GM23338 (cell line): Measurements from ENCODE around the gene ANGPT4. TPM values are rescaled to one million over a fixed set of nuclear protein-coding genes. Genes with fewer than 3 reads are reported as not detected.

ENCODE experiments used
- ATAC-seq: fragments of 200-7000 bp; cut with Tn5 transposase; 3 replicates; pipeline ENCODE4 v1.9.1; 2020
- DNase-seq: peaks from one replicate; pipeline ENCODE4 v3.0.0-alpha.2; 2015; ENCODE audit warnings: low spot score
- H2AFZ ChIP-seq: fragments of 200-600 bp; sonication (generic); 2 replicates; pipeline ENCODE4 v1.8.0; 2016; ENCODE audit warnings: antibody characterized with exemption, mild to moderate bottlenecking, moderate library complexity
- H3F3A ChIP-seq: fragments of 200-600 bp; sonication (generic); replicated peaks from 2 replicates; pipeline ENCODE4 v1.8.0; 2017; ENCODE audit warnings: antibody characterized with exemption, mixed run types, low read depth
- H3K27ac ChIP-seq: fragments of 200-600 bp; sonication (generic); 2 replicates; pipeline ENCODE4 v1.6.1; 2016; ENCODE audit warnings: low read depth
- H3K27me3 ChIP-seq: fragments of 200-600 bp; sonication (generic); 2 replicates; pipeline ENCODE4 v1.8.0; 2016; ENCODE audit warnings: mild to moderate bottlenecking, mixed run types, moderate library complexity; ENCODE audit not compliant: insufficient read depth
- H3K36me3 ChIP-seq: fragments of 200-600 bp; sonication (generic); 2 replicates; pipeline ENCODE4 v1.8.0; 2016; ENCODE audit warnings: mild to moderate bottlenecking; ENCODE audit not compliant: insufficient read depth
- H3K4me1 ChIP-seq: fragments of 200-600 bp; sonication (generic); 2 replicates; pipeline ENCODE4 v1.8.0; 2016; ENCODE audit warnings: mild to moderate bottlenecking, moderate library complexity; ENCODE audit not compliant: insufficient read depth
- H3K4me2 ChIP-seq: fragments of 200-600 bp; sonication (generic); 2 replicates; pipeline ENCODE4 v1.7.1; 2017; ENCODE audit warnings: mixed run types
- H3K4me3 ChIP-seq: fragments of 200-600 bp; sonication (generic); 2 replicates; pipeline ENCODE4 v1.6.1; 2016; ENCODE audit warnings: mixed run types
- H3K79me2 ChIP-seq: fragments of 200-600 bp; sonication (generic); replicated peaks from 2 replicates; pipeline ENCODE4 v1.8.0; 2017; ENCODE audit warnings: mild to moderate bottlenecking; ENCODE audit not compliant: insufficient read depth
- H3K9me2 ChIP-seq: fragments of 200-600 bp; sonication (generic); 2 replicates; pipeline ENCODE4 v1.8.0; 2017; ENCODE audit not compliant: insufficient read depth
- H4K20me1 ChIP-seq: fragments of 200-600 bp; sonication (generic); replicated peaks from 2 replicates; pipeline ENCODE4 v1.8.0; 2017; ENCODE audit warnings: mild to moderate bottlenecking; ENCODE audit not compliant: insufficient read depth
- H3K27ac Mint-ChIP-seq: 2 replicates; pipeline ENCODE4 v1.8.0; 2020; ENCODE audit warnings: inconsistent platforms, mild to moderate bottlenecking, moderate library complexity, mixed read lengths
- H3K27me3 Mint-ChIP-seq: 3 replicates; pipeline ENCODE4 v1.8.0; 2022; ENCODE audit warnings: low read depth, mild to moderate bottlenecking, moderate library complexity, mixed read lengths, inconsistent platforms; ENCODE audit not compliant: insufficient read depth, poor library complexity
- H3K36me3 Mint-ChIP-seq: 3 replicates; pipeline ENCODE4 v1.8.0; 2021; ENCODE audit warnings: low read depth, mild to moderate bottlenecking, inconsistent platforms, moderate library complexity, mixed read lengths
- H3K4me1 Mint-ChIP-seq: 3 replicates; pipeline ENCODE4 v1.8.0; 2020; ENCODE audit warnings: mild to moderate bottlenecking, inconsistent platforms, mixed read lengths
- H3K4me3 Mint-ChIP-seq: 3 replicates; pipeline ENCODE4 v1.8.0; 2021; ENCODE audit warnings: moderate library complexity, mild to moderate bottlenecking, inconsistent platforms, mixed read lengths
- H3K9me3 Mint-ChIP-seq: 3 replicates; pipeline ENCODE4 v1.8.0; 2020; ENCODE audit warnings: moderate library complexity, mild to moderate bottlenecking, inconsistent platforms, mixed read lengths
- CREB1 ChIP-seq: fragments of 250-450 bp; sonication (Bioruptor Pico); IDR thresholded peaks from 2 replicates; pipeline ENCODE4 v1.5.0; 2020; ENCODE audit warnings: low read depth, mild to moderate bottlenecking, moderate library complexity
- CTCF ChIP-seq, 2 experiments: fragments of 200-600 bp in 1 of 2; sonication (generic) in 1 of 2; conservative IDR thresholded peaks; 2 replicates each; pipeline versions ENCODE4 v1.5.1 to v1.6.1; 2016 to 2017; ENCODE audit warnings: antibody characterized with exemption in 2 of 2, low read depth in 2 of 2, mild to moderate bottlenecking in 2 of 2, moderate library complexity in 1 of 2
- ETS1 ChIP-seq: IDR thresholded peaks from 2 replicates; pipeline ENCODE4 v1.6.1; 2016; ENCODE audit warnings: antibody characterized with exemption
- EZH2 ChIP-seq: fragments of 200-600 bp; sonication (generic); IDR thresholded peaks from one replicate; pipeline ENCODE4 v1.8.0; 2017; ENCODE audit warnings: antibody characterized with exemption, mild to moderate bottlenecking, low read depth; ENCODE audit not compliant: unreplicated experiment
- EZH2phosphoT487 ChIP-seq: fragments of 200-600 bp; sonication (generic); IDR thresholded peaks from one replicate; pipeline ENCODE4 v1.8.1; 2018; ENCODE audit warnings: antibody characterized with exemption; ENCODE audit not compliant: unreplicated experiment
- JUNB ChIP-seq: IDR thresholded peaks from one replicate; pipeline ENCODE4 v1.6.1; 2016; ENCODE audit warnings: antibody characterized with exemption; ENCODE audit not compliant: unreplicated experiment
- NANOG ChIP-seq: IDR thresholded peaks from 2 replicates; pipeline ENCODE4 v1.6.1; 2016; ENCODE audit warnings: antibody characterized with exemption, borderline replicate concordance
- POLR2AphosphoS5 ChIP-seq: IDR thresholded peaks from 2 replicates; pipeline ENCODE4 v1.6.1; 2016; ENCODE audit warnings: antibody characterized with exemption, low read depth
- REST ChIP-seq: IDR thresholded peaks from one replicate; pipeline ENCODE4 v1.6.1; 2018; ENCODE audit warnings: antibody characterized with exemption; ENCODE audit not compliant: unreplicated experiment
- STAT1 ChIP-seq: IDR thresholded peaks from one replicate; pipeline ENCODE4 v1.6.1; 2016; ENCODE audit warnings: antibody characterized with exemption; ENCODE audit not compliant: unreplicated experiment
- ZNF114 ChIP-seq: fragments of 250-450 bp; sonication (Bioruptor Pico); IDR thresholded peaks from 2 replicates; pipeline ENCODE4 v1.5.0; 2020; ENCODE audit warnings: mild to moderate bottlenecking, moderate library complexity
- ZNF331 ChIP-seq: fragments of 250-450 bp; sonication (Bioruptor Pico); IDR thresholded peaks from 2 replicates; pipeline ENCODE4 v1.5.0; 2020; ENCODE audit warnings: low read depth, mild to moderate bottlenecking, moderate library complexity
- ZNF462 ChIP-seq: fragments of 250-450 bp; sonication (Bioruptor Pico); IDR thresholded peaks from 2 replicates; pipeline ENCODE4 v1.5.0; 2020; ENCODE audit warnings: mild to moderate bottlenecking, moderate library complexity
- polyA plus RNA-seq: library from polyadenylated mRNA; unstranded; fragments of >200 nt; fragmentation: Nextera tagmentation; extraction: Ambion mirVana; gene quantifications from 2 replicates; pipeline ENCODE4 v1.2.1, GENCODE V29; 2016
- total RNA-seq: library from RNA; depleted of rRNA; stranded (reverse); fragments of >200 nt; shearing (Covaris generic); gene quantifications from 2 replicates; pipeline ENCODE4 v1.2.3, GENCODE V29; 2014

The ANGPT4 gene
- total and polyA plus RNA-seq, 2 experiments from 2014 or later: 0.17 TPM; not detected in 1

GRCh38 chr20:889106-889505 is 27.0 kb downstream of the ANGPT4 start:
- Mint-ChIP-seq H3K27me3 (peaks cover 20% of the 10 kb centered on the region), H3K4me1 (peaks cover 14% of the 10 kb centered on the region), H3K9me3 (no peaks in the 10 kb centered on the region), H3K27ac (no peak overlapping the region), H3K36me3 (no peaks in the 10 kb centered on the region), H3K4me3 (no peak overlapping the region)
- no peak overlapping the region for H3K4me3 ChIP-seq
- no peaks in the 10 kb centered on the region for H3K9me2 ChIP-seq
- H3K27ac ChIP-seq: no peak overlapping the region
- H3K4me2 ChIP-seq: no peak overlapping the region
- no peaks in the 10 kb centered on the region for H3K79me2 ChIP-seq
- TF ChIP-seq REST (no peak), NANOG (no peak), STAT1 (no peak), CREB1 (CRISPR knock-in tag) (no peak), POLR2AphosphoS5 (no peak), EZH2 (no peak), ZNF114 (CRISPR knock-in tag) (no peak), ZNF331 (CRISPR knock-in tag) (no peak), ETS1 (no peak), CTCF (conservative IDR thresholded peaks at IDR 0.05; ENCODE audit: low read depth in 2 of 2) (no peak), JUNB (no peak), EZH2phosphoT487 (no peak), ZNF462 (no peak)
- no peaks in the 10 kb centered on the region for H3K36me3 ChIP-seq
- H3F3A ChIP-seq: no peaks in the 10 kb centered on the region
- H3K4me1 ChIP-seq: peaks cover 4% of the 10 kb centered on the region; the same call in 1 of the 2 replicates
- DNase-seq (no peak), ATAC-seq (no peak)
- H2AFZ ChIP-seq: no peak overlapping the region
- peaks cover 10% of the 10 kb centered on the region for H3K27me3 ChIP-seq
- H4K20me1 ChIP-seq: 0 out of 2 replicates have a peak, but pooled peaks cover 3% of the 10 kb centered on the region
